Large intestine (tissue), 3 donors: Measurements from ENCODE around the gene VPREB1. TPM values are rescaled to one million over a fixed set of nuclear protein-coding genes. Genes with fewer than 3 reads are reported as not detected.
"Not testable (repeated sequence)": the region's sequence is repeated elsewhere in the genome, so short reads cannot be mapped to it uniquely, and the experiment has no call there.

Experiments
- DNase-seq, 2 donors: peaks; one replicate each; pipeline versions ENCODE4 v3.0.0 to v3.0.0-alpha.2; 2013
- H3K27ac ChIP-seq: one replicate; pipeline ENCODE4 v1.5.1; 2013; ENCODE audit warnings: low read length
- H3K27me3 ChIP-seq: 2 replicates; pipeline ENCODE4 v1.6.1; 2013; ENCODE audit warnings: low read length; ENCODE audit not compliant: control insufficient read depth, insufficient read depth
- H3K36me3 ChIP-seq: 2 replicates; pipeline ENCODE4 v1.6.1; 2013; ENCODE audit warnings: low read length; ENCODE audit not compliant: control insufficient read depth, insufficient read depth
- H3K4me1 ChIP-seq: one replicate; pipeline ENCODE4 v1.6.1; 2013; ENCODE audit warnings: low read length; ENCODE audit not compliant: control insufficient read depth, insufficient read depth
- H3K4me3 ChIP-seq: one replicate; pipeline ENCODE4 v1.5.1; 2013; ENCODE audit warnings: low read length
- H3K9me3 ChIP-seq: one replicate; pipeline ENCODE4 v1.6.1; 2013; ENCODE audit warnings: mild to moderate bottlenecking, low read depth, low read length, moderate library complexity; ENCODE audit not compliant: control insufficient read depth
- WGBS: methylation state at CpG from one replicate; pipeline ENCODE4 v1.1.5; 2013; ENCODE audit warnings: low lambda C conversion rate; ENCODE audit not compliant: insufficient coverage; 5-methylcytosine and 5-hydroxymethylcytosine counted together
- polyA plus RNA-seq: library from polyadenylated mRNA; unstranded; fragments of 120-200 nt; gene quantifications from one replicate; pipeline ENCODE4 v1.2.1, GENCODE V29; 2013

Gene VPREB1
- polyA plus RNA-seq, 1 donor = 0.24 TPM

DNA sequence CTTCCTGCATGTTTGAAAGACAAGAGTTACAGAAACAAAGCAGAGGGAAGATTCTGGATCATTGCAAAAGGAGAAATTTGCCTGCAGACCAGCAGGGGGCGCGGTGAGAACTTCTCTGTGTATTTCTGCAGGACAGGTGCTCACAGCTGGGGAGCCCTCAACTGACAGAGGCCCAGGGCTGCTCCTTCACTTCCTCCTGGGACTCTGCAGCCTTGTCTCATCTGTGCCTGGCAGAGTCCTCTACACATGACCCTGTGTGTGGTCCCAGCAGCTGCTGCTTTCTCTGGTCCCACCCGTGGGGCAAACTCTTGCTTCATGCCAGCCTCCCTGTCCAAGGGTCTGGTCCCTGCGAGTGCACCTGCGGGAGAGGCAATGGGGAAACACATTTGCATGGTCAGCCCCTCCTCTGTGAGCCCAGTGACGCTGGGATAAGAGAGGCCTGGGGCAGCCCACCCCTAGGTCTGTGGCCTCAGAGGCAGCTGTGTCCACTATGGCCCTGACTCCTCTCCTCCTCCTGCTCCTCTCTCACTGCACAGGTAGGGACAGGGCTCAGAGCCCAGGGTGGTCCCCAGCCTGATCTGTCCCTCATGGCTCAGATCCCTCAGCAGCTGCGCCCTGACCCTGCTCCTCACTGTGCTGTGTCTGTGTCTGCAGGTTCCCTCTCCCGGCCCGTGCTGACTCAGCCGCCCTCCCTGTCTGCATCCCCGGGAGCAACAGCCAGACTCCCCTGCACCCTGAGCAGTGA is 43.2 kb upstream of the VPREB1 start:
- DNase-seq = peak in 1 of 2 donors; percentile 17
- Histone ChIP-seq H3K36me3 (no peaks in the 10 kb centered on the region), H3K4me3 (no peak overlapping the region), H3K4me1 (no peaks in the 10 kb centered on the region), H3K27ac (no peak overlapping the region), H3K27me3 (peaks cover 30% of the 10 kb centered on the region), H3K9me3 (no peaks in the 10 kb centered on the region)
- no CpG with 5 or more reads among the region's 11 CpGs for WGBS

DNA sequence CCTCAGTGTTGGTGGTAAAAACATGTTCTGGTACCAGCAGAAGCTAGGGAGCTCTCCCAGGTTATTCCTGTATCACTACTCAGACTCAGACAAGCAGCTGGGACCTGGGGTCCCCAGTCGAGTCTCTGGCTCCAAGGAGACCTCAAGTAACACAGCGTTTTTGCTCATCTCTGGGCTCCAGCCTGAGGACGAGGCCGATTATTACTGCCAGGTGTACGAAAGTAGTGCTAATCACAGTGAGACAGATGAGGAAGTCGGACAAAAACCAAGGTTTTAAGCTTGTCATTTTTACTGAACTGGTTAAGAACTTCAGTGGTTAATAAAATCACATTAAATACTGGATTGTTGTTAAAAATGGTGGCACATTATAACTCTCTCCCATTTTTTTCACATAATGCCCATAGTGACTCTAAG is 42.6 kb upstream of the VPREB1 start:
- H3K4me3 ChIP-seq = no peak overlapping the region
- no peaks in the 10 kb centered on the region for H3K36me3 ChIP-seq
- H3K27ac ChIP-seq = no peak overlapping the region
- no peaks in the 10 kb centered on the region for H3K9me3 ChIP-seq
- no CpG with 5 or more reads among the region's 6 CpGs for WGBS
- H3K27me3 ChIP-seq = peaks cover 33% of the 10 kb centered on the region
- DNase-seq = no peak
- H3K4me1 ChIP-seq = no peaks in the 10 kb centered on the region

DNA sequence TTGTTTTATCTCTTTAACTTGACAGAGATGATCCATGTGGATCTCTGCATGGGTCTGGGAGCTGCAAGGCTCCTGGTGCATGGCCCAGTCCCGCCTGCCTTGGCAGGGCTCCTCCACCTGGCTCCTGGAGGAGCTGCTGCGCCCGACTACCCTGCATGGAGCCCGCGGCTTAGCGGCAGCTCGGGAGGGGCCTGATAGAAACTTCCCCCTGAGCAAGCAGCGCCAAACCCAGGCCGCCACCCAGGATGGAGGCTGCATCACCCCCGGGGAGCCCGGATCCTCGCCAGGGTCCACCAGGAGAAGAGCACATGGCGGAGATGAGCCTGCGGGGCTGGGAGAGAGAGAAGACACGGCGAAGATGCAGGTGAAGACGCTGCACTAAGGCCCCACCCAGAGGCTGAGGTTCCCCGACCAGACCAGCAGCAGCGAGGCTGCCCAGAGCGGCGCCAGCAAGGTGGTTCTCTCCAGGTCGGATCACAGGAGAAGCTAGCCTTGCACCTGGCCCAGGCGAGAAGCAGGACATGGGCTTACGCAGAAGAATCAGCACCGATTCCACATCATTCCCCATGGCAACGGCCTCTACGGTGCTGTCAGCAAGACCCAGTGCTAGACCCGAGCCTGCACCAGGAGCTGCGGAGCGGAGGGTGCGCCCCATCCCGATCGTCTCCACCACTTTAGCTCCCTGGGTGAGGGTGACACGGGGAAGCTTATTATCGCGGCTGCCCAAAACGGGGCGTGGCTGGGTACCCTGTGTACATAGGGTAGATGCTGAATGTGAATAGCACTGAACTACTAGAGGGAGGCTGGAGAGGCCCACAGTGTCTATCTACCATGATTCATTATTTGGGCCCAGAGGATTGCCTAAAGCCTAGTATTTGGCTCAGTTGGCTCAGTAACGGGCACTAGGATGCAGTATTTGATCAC is 41.3 kb upstream of the VPREB1 start:
- WGBS = no CpG with 5 or more reads among the region's 39 CpGs

DNA sequence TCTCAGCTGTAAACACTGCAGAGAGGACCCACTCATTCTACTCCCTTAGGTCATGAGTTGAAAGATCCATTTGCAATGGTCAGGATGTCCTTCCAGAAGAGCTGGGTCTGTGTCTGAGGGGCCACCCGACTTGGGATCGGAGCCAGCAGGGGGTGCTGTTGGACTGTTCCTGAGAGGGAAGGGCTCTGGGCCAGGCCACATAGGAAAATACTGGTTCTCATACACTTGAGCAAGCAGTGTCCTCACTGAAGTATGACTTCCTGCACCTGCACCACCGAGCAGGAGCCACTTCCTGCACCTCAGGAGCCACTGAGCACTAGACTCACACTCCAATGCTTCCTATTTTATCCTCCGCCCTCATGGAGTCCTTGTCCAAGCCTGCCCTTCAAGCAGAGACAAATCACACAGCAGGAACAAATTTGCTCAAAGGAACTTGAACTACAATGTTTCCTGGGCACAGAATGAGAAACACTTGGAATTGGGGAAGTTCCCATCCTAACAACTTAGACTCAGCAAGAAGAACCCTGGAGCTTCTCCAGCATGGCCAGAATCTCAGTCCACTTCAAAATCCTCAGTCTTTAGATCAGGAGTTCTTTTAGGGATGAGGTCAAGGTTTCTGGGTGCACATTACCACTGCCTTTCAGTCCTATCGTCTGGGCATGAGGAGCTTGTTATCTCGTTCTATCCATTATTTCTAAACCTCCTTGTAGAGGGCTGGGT is 36.6 kb upstream of the VPREB1 start:
- no peak overlapping the region for H3K27ac ChIP-seq
- peaks cover 16% of the 10 kb centered on the region for H3K27me3 ChIP-seq
- H3K36me3 ChIP-seq = no peaks in the 10 kb centered on the region
- H3K9me3 ChIP-seq = no peaks in the 10 kb centered on the region
- no peaks in the 10 kb centered on the region for H3K4me1 ChIP-seq
- peak; percentile 63 to 69 for DNase-seq
- 0% methylated on average over 1 of the region's 6 CpGs for WGBS
- no peak overlapping the region for H3K4me3 ChIP-seq

More for the DNA sequence above, 41.3 kb upstream of the VPREB1 start:
- Histone ChIP-seq H3K27ac (no peak overlapping the region), H3K4me1 (no peaks in the 10 kb centered on the region), H3K9me3 (no peaks in the 10 kb centered on the region), H3K4me3 (no peak overlapping the region), H3K27me3 (peaks cover 32% of the 10 kb centered on the region), H3K36me3 (no peaks in the 10 kb centered on the region)
- DNase-seq = no peak

DNA sequence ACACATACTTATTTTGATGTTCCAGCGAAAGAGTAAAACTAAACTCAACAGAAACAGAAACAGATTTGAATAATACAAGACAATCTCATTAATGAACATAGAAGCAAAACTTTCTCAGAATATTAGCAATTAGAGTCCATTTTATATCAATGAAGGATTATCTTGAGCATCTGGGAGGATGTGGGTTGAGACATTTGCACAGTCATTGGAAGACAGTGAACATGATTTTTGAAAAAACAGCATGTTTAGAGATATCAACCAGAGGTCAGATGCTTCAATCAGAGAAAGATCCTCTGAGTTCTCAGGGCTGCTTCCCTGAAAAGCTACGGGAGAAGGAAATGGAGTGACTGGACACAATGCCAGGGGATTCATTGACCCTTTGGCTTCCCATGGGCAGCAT is 35.9 kb upstream of the VPREB1 start:
- H3K9me3 ChIP-seq = no peaks in the 10 kb centered on the region
- DNase-seq = no peak

DNA sequence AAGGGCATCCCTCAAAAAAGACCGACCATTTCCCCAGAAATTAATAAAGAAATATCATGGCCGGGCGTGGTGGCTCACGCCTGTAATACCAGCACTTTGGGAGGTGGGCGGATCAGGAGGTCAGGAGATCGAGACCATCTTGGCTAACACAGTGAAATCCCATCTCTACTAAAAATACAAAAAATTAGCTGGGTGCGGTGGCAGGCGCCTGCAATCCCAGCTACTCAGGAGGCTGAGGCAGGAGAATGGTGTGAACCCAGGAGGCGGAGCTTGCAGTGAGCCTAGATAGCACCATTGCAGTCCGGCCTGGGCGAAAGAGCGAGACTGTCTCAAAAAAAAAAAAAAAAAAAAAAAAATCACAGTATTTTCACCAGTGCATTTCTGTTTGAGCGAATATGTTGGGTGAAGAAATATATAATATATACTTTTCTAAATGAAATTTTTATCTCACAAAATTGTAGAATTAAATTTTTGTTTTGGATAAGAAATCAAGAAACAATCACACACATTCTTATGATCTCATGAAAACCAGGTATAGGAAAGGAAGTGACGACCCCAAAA is 35.4 kb upstream of the VPREB1 start:
- not testable (repeated sequence) for H3K27ac ChIP-seq, H3K27me3 ChIP-seq
- WGBS = no CpG with 5 or more reads among the region's 14 CpGs

More for the DNA sequence above, 35.9 kb upstream of the VPREB1 start:
- Histone ChIP-seq H3K36me3 (no peaks in the 10 kb centered on the region), H3K4me1 (no peaks in the 10 kb centered on the region), H3K27me3 (peaks cover 10% of the 10 kb centered on the region), H3K27ac (no peak overlapping the region), H3K4me3 (no peak overlapping the region)
- WGBS = no CpG with 5 or more reads among the region's 2 CpGs

DNA sequence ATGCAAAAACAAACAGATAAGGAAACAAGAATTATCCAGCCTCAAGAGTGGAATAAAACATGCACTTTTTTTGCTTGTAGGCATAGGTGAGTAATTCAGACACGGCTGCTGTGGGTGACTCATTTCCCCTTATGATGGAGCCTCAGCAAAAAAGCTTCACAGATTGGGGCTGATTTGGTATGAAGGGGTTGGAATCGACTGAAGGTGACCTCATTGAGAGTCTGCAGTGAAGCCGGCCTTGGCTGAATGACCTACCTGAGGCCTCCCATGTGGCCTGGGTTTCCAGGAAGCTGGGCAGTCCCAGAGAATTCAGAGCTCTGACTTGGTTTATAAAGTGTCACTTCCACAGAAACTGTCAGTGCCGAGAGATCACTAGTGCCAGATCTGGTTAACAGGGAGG is 34.2 kb upstream of the VPREB1 start:
- WGBS = no CpG with 5 or more reads among the region's 4 CpGs
- H3K4me1 ChIP-seq = peaks cover 10% of the 10 kb centered on the region
- peaks cover 8% of the 10 kb centered on the region for H3K27me3 ChIP-seq
- H3K27ac ChIP-seq = no peak overlapping the region
- no peak for DNase-seq
- no peak overlapping the region for H3K4me3 ChIP-seq
- no peaks in the 10 kb centered on the region for H3K9me3 ChIP-seq
- H3K36me3 ChIP-seq = no peaks in the 10 kb centered on the region

More for the DNA sequence above, 35.4 kb upstream of the VPREB1 start:
- not testable (repeated sequence) for H3K4me3 ChIP-seq, DNase-seq, H3K9me3 ChIP-seq, H3K4me1 ChIP-seq, H3K36me3 ChIP-seq

DNA sequence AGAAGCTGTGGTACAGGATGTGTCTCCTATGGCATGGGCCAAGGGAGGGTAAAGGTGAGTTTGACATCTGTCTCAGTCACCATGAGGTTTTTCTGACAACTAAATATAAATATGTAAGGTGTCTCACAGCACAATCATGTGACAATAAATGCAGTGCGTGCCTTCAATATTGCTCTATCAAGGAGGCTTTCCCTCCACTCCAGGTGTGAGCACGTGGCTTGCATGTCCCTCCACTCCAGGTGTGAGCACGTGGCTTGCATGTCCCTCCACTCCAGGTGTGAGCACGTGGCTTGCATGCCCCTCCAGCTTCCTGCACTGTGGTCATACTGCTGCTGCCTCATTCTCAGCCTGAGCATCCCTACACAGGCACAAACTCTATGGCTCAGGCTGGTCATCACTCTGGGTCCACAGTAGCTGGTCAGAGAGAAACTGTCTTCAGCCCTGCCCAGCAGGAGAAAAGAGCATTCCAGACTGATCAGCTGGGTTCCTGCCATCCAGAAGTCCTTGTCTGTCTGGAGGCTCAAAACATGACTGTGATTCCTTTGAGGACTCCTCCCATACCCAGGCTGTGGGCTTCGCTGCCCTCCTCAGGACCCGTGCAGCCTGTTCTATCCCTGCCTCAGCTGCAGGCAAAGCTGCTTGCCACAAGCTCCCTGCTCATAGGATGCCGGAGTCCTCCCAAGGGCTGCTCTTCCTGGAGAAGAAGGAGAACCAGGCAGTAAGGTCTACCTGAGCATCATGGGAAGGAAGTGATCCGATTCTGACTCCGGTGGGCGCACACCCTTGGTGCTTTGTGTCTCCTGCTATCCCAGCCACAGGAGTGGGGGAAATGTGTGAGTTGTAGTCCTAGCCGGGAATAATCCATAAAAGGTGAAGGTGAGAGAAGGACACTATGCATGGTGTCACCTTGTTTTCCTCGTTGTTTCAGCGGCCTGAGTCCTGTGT is 33.4 kb upstream of the VPREB1 start:
- H3K4me1 ChIP-seq = peaks cover 10% of the 10 kb centered on the region
- H3K27ac ChIP-seq = no peak overlapping the region
- H3K36me3 ChIP-seq = no peaks in the 10 kb centered on the region
- DNase-seq = no peak
- no peak overlapping the region for H3K4me3 ChIP-seq
- no peaks in the 10 kb centered on the region for H3K9me3 ChIP-seq
- peaks cover 8% of the 10 kb centered on the region for H3K27me3 ChIP-seq
- 80% methylated on average over 1 of the region's 13 CpGs for whole genome bisulfite sequencing

DNA sequence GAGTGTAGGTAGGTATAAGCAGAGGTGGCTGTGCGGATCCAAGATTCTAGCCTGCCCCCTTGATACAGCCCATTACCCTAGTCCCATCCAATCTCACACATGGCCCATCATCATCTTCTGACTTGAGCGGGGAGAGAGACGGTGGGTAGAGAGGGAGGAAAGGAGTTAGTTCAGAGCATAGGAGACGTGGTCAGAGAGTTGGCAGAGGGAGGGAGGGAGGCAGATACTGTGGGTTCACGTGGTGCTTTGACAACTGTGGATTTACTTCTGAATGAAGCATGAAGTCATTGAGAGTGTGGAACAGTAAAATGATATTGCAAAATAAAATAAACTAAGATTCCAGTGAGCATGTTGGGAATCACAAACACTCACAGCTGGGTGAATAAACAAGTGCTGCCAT is 31.4 kb upstream of the VPREB1 start:
- no peak for DNase-seq
- H3K4me1 ChIP-seq = peaks cover 10% of the 10 kb centered on the region
- no peaks in the 10 kb centered on the region for H3K9me3 ChIP-seq
- H3K27ac ChIP-seq = no peak overlapping the region
- peaks cover 4% of the 10 kb centered on the region for H3K27me3 ChIP-seq
- H3K4me3 ChIP-seq = no peak overlapping the region
- 40% methylated on average over 1 of the region's 5 CpGs for WGBS
- no peaks in the 10 kb centered on the region for H3K36me3 ChIP-seq
